Measurements from ENCODE around the gene FBXW5. TPM values are rescaled to one million over a fixed set of nuclear protein-coding genes. Genes with fewer than 3 reads are reported as not detected.

The FBXW5 gene
- total RNA-seq, 4 donors from 2014 or later: 329 to 469 (median 435) TPM

GRCh38 chr9:136937186-136938001 is 7.1 kb downstream of the FBXW5 start:
- ATAC-seq (no peak), DNase-seq (no peak)
- Histone ChIP-seq H3K4me1 (peaks cover 13 to 28% of the 10 kb centered on the region in 2 donors), H3K4me3 (no peak overlapping the region), H3K9me3 (no peaks in the 10 kb centered on the region), H3K27me3 (no peaks in the 10 kb centered on the region), H3K36me3 (peaks cover 0 to 21% of the 10 kb centered on the region in 2 donors), H3K27ac (peak overlapping the region; percentile 92 to 98 (median 96))
- in situ Hi-C loops (cut with MboI; ENCODE audit: low sequenced_read_pairs in 4 of 4) (loop anchor here in 1 of 4 donors (25.0 kb wide), 1 partner anchor 150 kb away; the partner anchor contains the start of genes CCDC183 and TMEM141), intact Hi-C loops (cut with DNase I; ENCODE audit: low total_unique reads) (no loop called here)
- no peak for TF ChIP-seq CTCF (IDR thresholded peaks at IDR 0.05 in 4 of 5, conservative IDR thresholded peaks at IDR 0.05 in 1 of 5)
- TF ChIP-seq POLR2A (IDR thresholded peaks at IDR 0.05): no peak

GRCh38 chr9:136936645-136937170 is 7.8 kb downstream of the FBXW5 start:
- intact Hi-C loops (cut with DNase I; ENCODE audit: low total_unique reads) (no loop called here), in situ Hi-C loops (cut with MboI; ENCODE audit: low sequenced_read_pairs in 4 of 4) (loop anchor here in 1 of 4 donors (25.0 kb wide), 1 partner anchor 149 kb away; the partner anchor contains the start of genes CCDC183 and TMEM141)
- ATAC-seq (no peak), DNase-seq (no peak)
- no peaks in the 10 kb centered on the region for H3K9me3 ChIP-seq
- TF ChIP-seq POLR2A (IDR thresholded peaks at IDR 0.05) (no peak), CTCF (IDR thresholded peaks at IDR 0.05 in 4 of 5, conservative IDR thresholded peaks at IDR 0.05 in 1 of 5) (no peak)
- peaks cover 0 to 15% of the 10 kb centered on the region in 2 donors for H3K36me3 ChIP-seq
- H3K27me3 ChIP-seq: no peaks in the 10 kb centered on the region
- H3K4me1 ChIP-seq: peaks cover 12 to 21% of the 10 kb centered on the region in 2 donors
- no peak overlapping the region for H3K4me3 ChIP-seq
- H3K27ac ChIP-seq: peak overlapping the region; percentile 92 to 98 (median 96)

- no peak for ATAC-seq
- H3K9me3 ChIP-seq: no peaks in the 10 kb centered on the region
- H3K4me3 ChIP-seq: no peak overlapping the region
- peaks cover 10 to 12% of the 10 kb centered on the region in 2 donors for H3K4me1 ChIP-seq
- H3K27me3 ChIP-seq: no peaks in the 10 kb centered on the region
- no peak for DNase-seq
- no peak overlapping the region for H3K27ac ChIP-seq
- intact Hi-C loops (cut with DNase I; ENCODE audit: low total_unique reads) (no loop called here), in situ Hi-C loops (cut with MboI; ENCODE audit: low sequenced_read_pairs in 4 of 4) (loop anchor here in 1 of 4 donors (25.0 kb wide), 1 partner anchor 148 kb away; the partner anchor contains the start of genes CCDC183 and TMEM141)
- H3K36me3 ChIP-seq: peaks cover 0 to 4% of the 10 kb centered on the region in 2 donors
- TF ChIP-seq CTCF (IDR thresholded peaks at IDR 0.05 in 4 of 5, conservative IDR thresholded peaks at IDR 0.05 in 1 of 5): no peak
- TF ChIP-seq POLR2A (IDR thresholded peaks at IDR 0.05): no peak
Measured at GRCh38 chr9:136935651-136936050, 8.9 kb downstream of the FBXW5 start.

- Histone ChIP-seq H3K9me3 (no peaks in the 10 kb centered on the region), H3K36me3 (no peaks in the 10 kb centered on the region), H3K27ac (no peak overlapping the region), H3K4me3 (no peak overlapping the region), H3K27me3 (no peaks in the 10 kb centered on the region), H3K4me1 (peaks cover 13 to 17% of the 10 kb centered on the region in 2 donors)
- TF ChIP-seq CTCF (IDR thresholded peaks at IDR 0.05 in 4 of 5, conservative IDR thresholded peaks at IDR 0.05 in 1 of 5) (no peak), POLR2A (IDR thresholded peaks at IDR 0.05) (no peak)
- ATAC-seq (no peak), DNase-seq (no peak)
- intact Hi-C loops (cut with DNase I; ENCODE audit: low total_unique reads) (no loop called here), in situ Hi-C loops (cut with MboI; ENCODE audit: low sequenced_read_pairs in 4 of 4) (loop anchor here in 1 of 4 donors (25.0 kb wide), 1 partner anchor 147 kb away; the partner anchor contains the start of genes CCDC183 and TMEM141)
Measured at GRCh38 chr9:136934277-136934676, 10.3 kb downstream of the FBXW5 start.
